Stimulated activated CD4-positive, alpha-beta T cell treated with anti-CD3 and anti-CD28 coated beads, TNF-alpha, amount 100 ng/mL, for 24 hours (primary cell): Measurements from ENCODE around the gene AKR1C4.
"Not testable (repeated sequence)": the region's sequence is repeated elsewhere in the genome, so short reads cannot be mapped to it uniquely, and the experiment has no call there.

ENCODE experiments used
- DNase-seq, 3 experiments: peaks; one replicate each; pipeline ENCODE4 v3.0.0-alpha.2; 2020; ENCODE audit warnings: low read depth in 3 of 3

The AKR1C4 gene

GRCh38 chr10:5206799-5207198 lies 10.2 kb downstream of the AKR1C4 start:
- DNase-seq, result no peak

- not testable (repeated sequence) for DNase-seq
Measured at GRCh38 chr10:5209776-5210175, 13.1 kb downstream of the AKR1C4 start.

GRCh38 chr10:5210261-5210660 lies 13.6 kb downstream of the AKR1C4 start:
- DNase-seq, result peak in 1 of 3 experiments; percentile 5

GRCh38 chr10:5211696-5212536 lies 15.3 kb downstream of the AKR1C4 start:
- DNase-seq, result no peak

GRCh38 chr10:5216801-5217200 lies 20.2 kb downstream of the AKR1C4 start:
- DNase-seq, result no peak

GRCh38 chr10:5219262-5219661 lies 22.6 kb downstream of the AKR1C4 start:
- DNase-seq, result no peak

- not testable (repeated sequence) for DNase-seq
Measured at GRCh38 chr10:5222942-5223341, 26.3 kb downstream of the AKR1C4 start.

- DNase-seq, result no peak
Measured at GRCh38 chr10:5229019-5229418, 32.4 kb downstream of the AKR1C4 start.

- no peak for DNase-seq
Measured at GRCh38 chr10:5233324-5233723, 36.7 kb downstream of the AKR1C4 start.

- DNase-seq, result no peak
Measured at GRCh38 chr10:5234106-5234860, 37.6 kb downstream of the AKR1C4 start.

GRCh38 chr10:5237541-5237940 lies 40.9 kb downstream of the AKR1C4 start:
- DNase-seq, result not testable (repeated sequence)

GRCh38 chr10:5242585-5242984 lies 45.9 kb downstream of the AKR1C4 start:
- no peak for DNase-seq

GRCh38 chr10:5243521-5243987 lies 46.9 kb downstream of the AKR1C4 start:
- no peak for DNase-seq

- DNase-seq, result no peak
Measured at GRCh38 chr10:5252177-5253037, 55.8 kb downstream of the AKR1C4 start.

- DNase-seq, result no peak
Measured at GRCh38 chr10:5254488-5254887, 57.9 kb downstream of the AKR1C4 start.

- not testable (repeated sequence) for DNase-seq
Measured at GRCh38 chr10:5257768-5258167, 61.1 kb downstream of the AKR1C4 start.

GRCh38 chr10:5259132-5259951 lies 62.7 kb downstream of the AKR1C4 start:
- DNase-seq, result no peak

GRCh38 chr10:5259952-5260578 lies 63.4 kb downstream of the AKR1C4 start:
- no peak for DNase-seq

GRCh38 chr10:5260828-5261227 lies 64.2 kb downstream of the AKR1C4 start:
- no peak for DNase-seq

- no peak for DNase-seq
Measured at GRCh38 chr10:5265139-5265538, 68.5 kb downstream of the AKR1C4 start.

GRCh38 chr10:5266351-5266750 lies 69.7 kb downstream of the AKR1C4 start:
- DNase-seq, result no peak
